Thyroid gland (tissue), 4 donors: ENCODE data around the gene CEP131.

Source experiments
- CTCF ChIP-seq, 6 experiments: fragments of 200-600 bp in 3 of 6; fragments of 450-650 bp in 3 of 6; sonication (generic) in 3 of 6; IDR thresholded peaks; one replicate each; pipeline ENCODE4 v1.5.1; 2016 to 2019; ENCODE audit warnings: antibody characterized with exemption in 6 of 6, mild to moderate bottlenecking in 2 of 6, inconsistent platforms in 1 of 6, moderate library complexity in 1 of 6
- POLR2A ChIP-seq, 2 donors: fragments of 450-650 bp; IDR thresholded peaks; one replicate each; pipeline ENCODE4 v1.6.1; 2017; ENCODE audit warnings: antibody characterized with exemption in 2 of 2, mild to moderate bottlenecking in 2 of 2, moderate library complexity in 1 of 2

DNA sequence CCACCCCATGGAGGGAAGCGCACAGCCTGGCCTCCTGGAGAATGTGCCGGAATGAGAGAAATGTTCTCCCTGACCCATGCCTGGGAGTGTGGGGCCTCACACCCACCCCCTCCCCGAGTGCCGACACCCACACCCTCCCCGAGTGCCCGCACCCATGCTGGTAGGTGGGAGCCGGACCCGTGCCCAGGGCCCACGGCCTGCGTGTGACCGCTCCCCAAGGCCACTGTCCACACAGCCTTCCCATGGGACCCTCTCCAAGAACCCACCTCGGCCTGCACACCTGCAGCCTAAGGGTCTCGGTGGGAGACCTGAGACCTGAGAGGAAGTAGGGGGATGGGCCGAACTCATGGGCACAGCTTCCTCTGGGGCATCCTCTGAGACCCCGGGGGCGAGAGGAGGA is 60.8 kb downstream of the CEP131 start:
- no peak for TF ChIP-seq CTCF (IDR thresholded peaks at IDR 0.05)
- no peak for TF ChIP-seq POLR2A (IDR thresholded peaks at IDR 0.05)
